Esophagus squamous epithelium (tissue), 4 donors: Measurements from ENCODE around the gene BHLHE41.

ENCODE experiments used
- POLR2A ChIP-seq, 4 donors: fragments of 450-650 bp; IDR thresholded peaks; one replicate each; pipeline ENCODE4 v1.6.1; 2017; ENCODE audit warnings: antibody characterized with exemption in 4 of 4, mild to moderate bottlenecking in 4 of 4, moderate library complexity in 3 of 4
- TF ChIP-seq, protein P1 (sequence below), 6 experiments: fragments of 450-650 bp in 4 of 6; fragments of 200-600 bp in 2 of 6; sonication (generic) in 2 of 6; IDR thresholded peaks; one replicate each; pipeline ENCODE4 v1.5.1; 2016 to 2019; ENCODE audit warnings: antibody characterized with exemption in 6 of 6, mild to moderate bottlenecking in 4 of 6, moderate library complexity in 4 of 6

DNA sequence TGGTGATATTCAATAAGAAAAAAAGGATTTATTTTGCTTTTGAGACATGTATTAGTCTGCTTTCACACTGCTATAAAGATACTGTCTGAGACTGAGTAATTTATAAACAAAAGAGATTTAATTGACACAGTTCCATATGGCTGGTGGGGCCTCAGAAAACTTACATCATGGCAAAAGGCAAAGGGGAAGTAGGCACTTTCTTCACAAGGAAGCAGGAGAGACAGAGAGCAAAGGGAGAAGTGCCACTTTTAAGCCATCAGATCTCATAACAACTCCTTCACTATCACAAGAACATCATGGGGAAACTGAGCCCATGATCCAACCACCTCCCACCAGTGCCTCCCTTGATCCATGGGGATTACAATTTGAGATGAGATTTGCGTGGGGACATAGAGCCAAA is 43.9 kb downstream of the BHLHE41 start:
- TF ChIP-seq, protein P1, sequence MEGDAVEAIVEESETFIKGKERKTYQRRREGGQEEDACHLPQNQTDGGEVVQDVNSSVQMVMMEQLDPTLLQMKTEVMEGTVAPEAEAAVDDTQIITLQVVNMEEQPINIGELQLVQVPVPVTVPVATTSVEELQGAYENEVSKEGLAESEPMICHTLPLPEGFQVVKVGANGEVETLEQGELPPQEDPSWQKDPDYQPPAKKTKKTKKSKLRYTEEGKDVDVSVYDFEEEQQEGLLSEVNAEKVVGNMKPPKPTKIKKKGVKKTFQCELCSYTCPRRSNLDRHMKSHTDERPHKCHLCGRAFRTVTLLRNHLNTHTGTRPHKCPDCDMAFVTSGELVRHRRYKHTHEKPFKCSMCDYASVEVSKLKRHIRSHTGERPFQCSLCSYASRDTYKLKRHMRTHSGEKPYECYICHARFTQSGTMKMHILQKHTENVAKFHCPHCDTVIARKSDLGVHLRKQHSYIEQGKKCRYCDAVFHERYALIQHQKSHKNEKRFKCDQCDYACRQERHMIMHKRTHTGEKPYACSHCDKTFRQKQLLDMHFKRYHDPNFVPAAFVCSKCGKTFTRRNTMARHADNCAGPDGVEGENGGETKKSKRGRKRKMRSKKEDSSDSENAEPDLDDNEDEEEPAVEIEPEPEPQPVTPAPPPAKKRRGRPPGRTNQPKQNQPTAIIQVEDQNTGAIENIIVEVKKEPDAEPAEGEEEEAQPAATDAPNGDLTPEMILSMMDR (IDR thresholded peaks at IDR 0.05): no peak
- TF ChIP-seq POLR2A (IDR thresholded peaks at IDR 0.05): no peak
